Natural killer cell (primary cell): ENCODE results near the gene PLEKHA8. TPM values are rescaled to one million over a fixed set of nuclear protein-coding genes. Genes with fewer than 3 reads are reported as not detected.

Source experiments
- ATAC-seq, 3 donors: fragments of 150-1000 bp in 2 of 3; fragments of 200-7000 bp in 1 of 3; cut with Tn5 transposase; 1 replicate in 1 of 3; 2 replicates in 2 of 3; pipeline ENCODE4 v1.10.0; 2021; ENCODE audit warnings: mild to moderate bottlenecking in 2 of 3, moderate library complexity in 2 of 3
- DNase-seq, 2 donors: peaks; one replicate each; pipeline versions ENCODE4 v3.0.0 to v3.0.0-alpha.2; 2013 to 2021; ENCODE audit warnings: mixed read lengths in 1 of 2
- H3K27ac ChIP-seq: one replicate; pipeline ENCODE4 v1.5.1; 2013; ENCODE audit warnings: mild to moderate bottlenecking, low read length
- H3K27me3 ChIP-seq: one replicate; pipeline ENCODE4 v1.6.1; 2013; ENCODE audit warnings: low read length; ENCODE audit not compliant: control insufficient read depth, insufficient read depth
- H3K36me3 ChIP-seq: one replicate; pipeline ENCODE4 v1.6.1; 2013; ENCODE audit warnings: low read length; ENCODE audit not compliant: control insufficient read depth, insufficient read depth
- H3K4me1 ChIP-seq: one replicate; pipeline ENCODE4 v1.6.1; 2013; ENCODE audit warnings: low read length; ENCODE audit not compliant: control insufficient read depth, insufficient read depth
- H3K4me3 ChIP-seq: one replicate; pipeline ENCODE4 v1.5.1; 2013; ENCODE audit warnings: low read length
- H3K9me3 ChIP-seq: one replicate; pipeline ENCODE4 v1.6.1; 2013; ENCODE audit warnings: low read length; ENCODE audit not compliant: control insufficient read depth, insufficient read depth
- H3K27ac Mint-ChIP-seq, 2 donors: one replicate each; pipeline ENCODE4 v1.8.0; 2022; ENCODE audit warnings: mild to moderate bottlenecking in 2 of 2, mixed read lengths in 2 of 2, moderate library complexity in 1 of 2
- H3K27me3 Mint-ChIP-seq, 2 donors: one replicate each; pipeline ENCODE4 v1.8.0; 2022; ENCODE audit warnings: low read depth in 2 of 2, mixed read lengths in 2 of 2
- H3K36me3 Mint-ChIP-seq: one replicate; pipeline ENCODE4 v1.8.0; 2022; ENCODE audit warnings: mixed read lengths
- H3K4me1 Mint-ChIP-seq, 2 donors: one replicate each; pipeline ENCODE4 v1.8.0; 2022; ENCODE audit warnings: mixed read lengths in 2 of 2
- H3K4me3 Mint-ChIP-seq: one replicate; pipeline ENCODE4 v1.8.0; 2022; ENCODE audit warnings: mild to moderate bottlenecking, moderate library complexity, mixed read lengths
- H3K9me3 Mint-ChIP-seq, 2 donors: one replicate each; pipeline ENCODE4 v1.8.0; 2022; ENCODE audit warnings: mixed read lengths in 2 of 2
- WGBS: methylation state at CpG from one replicate; pipeline ENCODE4 v1.1.7; 2013; ENCODE audit warnings: missing lambda C conversion rate; ENCODE audit not compliant: insufficient coverage; 5-methylcytosine and 5-hydroxymethylcytosine counted together
- intact Hi-C: fragments of 100-400 bp; cut with micrococcal nuclease; formaldehyde crosslinking; loops from one replicate; pipeline ENCODE4 v1.14.2; 2022
- total RNA-seq, 4 donors: library from RNA; stranded (reverse); fragments of 120-200 nt in 1 of 4; gene quantifications; one replicate each; pipeline versions ENCODE4 v1.2.3 to v1.2.4, GENCODE V29; 2013 to 2022
- TF ChIP-seq, protein P1 (sequence below): fragments of 200-600 bp; IDR thresholded peaks from one replicate; pipeline ENCODE4 v1.8.0; 2022; ENCODE audit warnings: antibody characterized with exemption

PLEKHA8 gene
- total RNA-seq, 3 donors from 2014 or later (not counting 1 experiment from before 2014, with no cell fraction given): 8.7 to 12.8 (median 11.8) TPM

DNA sequence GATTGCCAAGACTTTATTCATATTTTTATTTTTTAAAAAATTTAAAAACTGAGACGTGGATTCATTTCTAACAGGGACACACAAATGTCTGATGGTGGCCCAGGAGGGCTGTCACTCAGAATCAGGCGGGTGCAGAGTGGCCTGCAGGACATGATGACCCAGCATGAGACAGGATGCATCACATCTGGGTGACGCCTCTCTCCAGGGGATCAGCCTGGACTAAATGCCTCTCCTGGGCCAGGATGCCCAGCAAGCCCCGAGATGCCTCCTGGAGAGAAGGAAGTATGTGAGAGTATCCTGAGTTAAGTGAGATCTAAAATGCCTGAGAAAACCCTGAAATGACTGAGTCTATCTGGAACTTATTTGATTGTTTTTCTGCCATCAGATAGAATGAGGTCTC is 89.7 kb downstream of the PLEKHA8 start:
- Histone ChIP-seq H3K4me1 (no peaks in the 10 kb centered on the region), H3K9me3 (no peaks in the 10 kb centered on the region), H3K27me3 (no peaks in the 10 kb centered on the region), H3K36me3 (no peaks in the 10 kb centered on the region), H3K27ac (no peak overlapping the region), H3K4me3 (no peak overlapping the region)
- H3K4me3 Mint-ChIP-seq: no peak overlapping the region
- H3K27me3 Mint-ChIP-seq: no peaks in the 10 kb centered on the region
- ATAC-seq (no peak), DNase-seq (no peak)
- H3K27ac Mint-ChIP-seq: no peak overlapping the region
- TF ChIP-seq, protein P1, sequence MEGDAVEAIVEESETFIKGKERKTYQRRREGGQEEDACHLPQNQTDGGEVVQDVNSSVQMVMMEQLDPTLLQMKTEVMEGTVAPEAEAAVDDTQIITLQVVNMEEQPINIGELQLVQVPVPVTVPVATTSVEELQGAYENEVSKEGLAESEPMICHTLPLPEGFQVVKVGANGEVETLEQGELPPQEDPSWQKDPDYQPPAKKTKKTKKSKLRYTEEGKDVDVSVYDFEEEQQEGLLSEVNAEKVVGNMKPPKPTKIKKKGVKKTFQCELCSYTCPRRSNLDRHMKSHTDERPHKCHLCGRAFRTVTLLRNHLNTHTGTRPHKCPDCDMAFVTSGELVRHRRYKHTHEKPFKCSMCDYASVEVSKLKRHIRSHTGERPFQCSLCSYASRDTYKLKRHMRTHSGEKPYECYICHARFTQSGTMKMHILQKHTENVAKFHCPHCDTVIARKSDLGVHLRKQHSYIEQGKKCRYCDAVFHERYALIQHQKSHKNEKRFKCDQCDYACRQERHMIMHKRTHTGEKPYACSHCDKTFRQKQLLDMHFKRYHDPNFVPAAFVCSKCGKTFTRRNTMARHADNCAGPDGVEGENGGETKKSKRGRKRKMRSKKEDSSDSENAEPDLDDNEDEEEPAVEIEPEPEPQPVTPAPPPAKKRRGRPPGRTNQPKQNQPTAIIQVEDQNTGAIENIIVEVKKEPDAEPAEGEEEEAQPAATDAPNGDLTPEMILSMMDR: no peak
- 81% methylated on average over 4 of the region's 4 CpGs for WGBS
- H3K36me3 Mint-ChIP-seq: peaks cover 9% of the 10 kb centered on the region
- intact Hi-C loops: no loop called here
- peaks cover 6% of the 10 kb centered on the region in 2 donors for H3K4me1 Mint-ChIP-seq
- peaks cover 1 to 8% of the 10 kb centered on the region in 2 donors for H3K9me3 Mint-ChIP-seq

DNA sequence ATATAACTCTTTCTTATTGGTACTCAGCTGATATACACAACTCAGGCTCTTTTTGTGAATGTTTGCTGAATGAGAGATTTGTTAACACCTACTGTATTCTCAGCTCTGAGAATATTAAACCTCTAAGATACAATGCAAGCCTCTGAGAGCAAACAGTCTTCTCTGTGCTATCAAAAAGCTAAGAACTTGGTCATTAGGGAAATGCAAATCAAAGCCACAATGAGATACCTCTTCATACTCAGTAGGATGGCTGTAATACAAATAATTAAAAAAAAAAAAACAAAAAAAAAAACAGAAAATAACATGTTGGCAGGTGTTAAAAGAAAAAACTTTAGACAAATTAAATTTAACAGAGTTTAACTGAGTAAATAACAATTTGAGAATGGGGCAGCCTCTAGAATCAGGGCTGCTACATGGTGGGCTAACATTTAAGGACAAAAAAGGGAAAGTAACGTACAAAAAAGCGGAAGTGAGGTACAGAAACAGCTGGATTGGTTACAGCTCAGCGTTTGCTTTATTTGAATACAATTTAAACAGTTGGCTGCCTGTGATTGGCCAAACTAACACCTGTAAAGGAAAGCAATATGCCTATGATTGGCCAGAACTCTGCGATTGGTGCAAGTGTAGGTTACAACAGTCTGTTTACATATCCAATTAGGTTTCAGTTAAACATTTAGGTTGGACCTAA is 91.8 kb downstream of the PLEKHA8 start:
- Mint-ChIP-seq H3K4me3 (no peak overlapping the region), H3K4me1 (peaks cover under 1% of the 10 kb centered on the region in 2 donors), H3K36me3 (no peaks in the 10 kb centered on the region), H3K9me3 (no peaks in the 10 kb centered on the region), H3K27ac (no peak overlapping the region), H3K27me3 (no peaks in the 10 kb centered on the region)
- H3K27ac ChIP-seq: no peak overlapping the region
- no peaks in the 10 kb centered on the region for H3K27me3 ChIP-seq
- TF ChIP-seq, protein P1: no peak
- intact Hi-C loops: no loop called here
- DNase-seq (no peak), ATAC-seq (no peak)
- H3K4me1 ChIP-seq: no peaks in the 10 kb centered on the region
- no peak overlapping the region for H3K4me3 ChIP-seq
- H3K36me3 ChIP-seq: no peaks in the 10 kb centered on the region
- no peaks in the 10 kb centered on the region for H3K9me3 ChIP-seq
- WGBS: 84% methylated on average over 4 of the region's 4 CpGs

DNA sequence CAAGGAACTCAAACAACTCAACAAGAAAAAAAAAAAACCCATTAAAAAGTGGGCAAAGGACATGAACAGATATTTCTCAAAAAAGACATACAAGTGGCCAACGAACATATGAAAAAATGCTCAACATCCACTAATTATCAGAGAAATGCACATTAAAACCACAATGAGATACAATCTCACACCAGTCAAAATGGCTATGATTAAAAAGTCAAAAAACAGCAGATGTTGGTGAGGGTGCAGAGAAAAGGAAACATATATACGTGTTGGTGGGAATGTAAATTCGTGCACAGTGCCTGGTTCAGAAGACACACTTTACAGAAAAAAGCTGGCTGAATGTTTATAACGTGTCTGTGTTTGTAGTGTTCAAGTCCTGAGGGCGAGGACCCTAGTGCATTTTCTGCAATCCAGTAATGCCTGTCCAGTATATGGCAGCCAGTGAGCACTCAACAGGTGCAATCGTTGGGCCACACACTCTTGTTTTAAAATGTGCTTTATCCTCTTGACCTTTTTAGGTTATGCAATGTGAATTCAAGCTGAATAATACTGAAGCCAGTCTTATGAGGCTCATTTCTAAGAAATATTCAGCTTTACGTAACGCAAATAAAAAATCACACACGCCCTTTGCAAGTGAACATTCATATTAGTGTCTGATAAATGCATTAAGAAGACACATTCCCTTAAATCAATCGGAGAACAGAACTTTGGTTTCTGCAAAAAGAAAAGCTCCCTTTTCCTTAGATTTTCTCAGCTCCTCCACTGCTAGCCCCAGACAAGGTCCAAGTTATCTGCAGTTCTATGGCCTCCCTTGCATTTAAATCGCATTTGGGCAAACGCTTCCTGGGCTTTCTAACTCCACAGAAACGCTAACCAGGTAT is 105.8 kb downstream of the PLEKHA8 start:
- DNase-seq: peak in 1 of 2 donors; percentile 18
- Mint-ChIP-seq H3K27me3 (peaks cover 5 to 11% of the 10 kb centered on the region in 2 donors), H3K36me3 (peaks cover 9% of the 10 kb centered on the region), H3K9me3 (no peaks in the 10 kb centered on the region), H3K4me3 (peak overlapping the region; percentile 88), H3K4me1 (peaks cover 6 to 18% of the 10 kb centered on the region in 2 donors), H3K27ac (peak overlapping the region; percentile 78 to 86)
- H3K27me3 ChIP-seq: no peaks in the 10 kb centered on the region
- H3K36me3 ChIP-seq: no peaks in the 10 kb centered on the region
- H3K4me1 ChIP-seq: peaks cover 12% of the 10 kb centered on the region
- H3K27ac ChIP-seq: no peak overlapping the region
- ATAC-seq: no peak
- H3K4me3 ChIP-seq: peak overlapping the region; percentile 45
- intact Hi-C loops: loop anchor here (10.0 kb wide), 1 partner anchor 151 kb away; the partner anchor contains the start of gene ZNRF2
- WGBS: 28% methylated on average over 10 of the region's 13 CpGs
- no peaks in the 10 kb centered on the region for H3K9me3 ChIP-seq
- TF ChIP-seq, protein P1: no peak
